ENCODE measurements around the gene GRHPR. TPM values are rescaled to one million over a fixed set of nuclear protein-coding genes. Genes with fewer than 3 reads are reported as not detected.

GRHPR gene
- total RNA-seq, 4 donors from 2014 or later = 99.0 to 186 (median 119) TPM

- TF ChIP-seq CTCF (IDR thresholded peaks at IDR 0.05; ENCODE audit: low read depth) = no peak
Observed at GRCh38 chr9:37417857-37418618, 4.5 kb upstream of the GRHPR start.

GRCh38 chr9:37419204-37419603 is 3.3 kb upstream of the GRHPR start:
- no peak for TF ChIP-seq CTCF (IDR thresholded peaks at IDR 0.05; ENCODE audit: low read depth)

GRCh38 chr9:37420271-37421215 is 2.0 kb upstream of the GRHPR start:
- TF ChIP-seq CTCF (IDR thresholded peaks at IDR 0.05; ENCODE audit: low read depth) = no peak

GRCh38 chr9:37421914-37422288 is 595 bp upstream of the GRHPR start:
- TF ChIP-seq CTCF (IDR thresholded peaks at IDR 0.05; ENCODE audit: low read depth) = no peak

GRCh38 chr9:37423508-37423907 is 1.0 kb downstream of the GRHPR start:
- no peak for TF ChIP-seq CTCF (IDR thresholded peaks at IDR 0.05; ENCODE audit: low read depth)

GRCh38 chr9:37424204-37424685 is 1.7 kb downstream of the GRHPR start:
- TF ChIP-seq CTCF (IDR thresholded peaks at IDR 0.05; ENCODE audit: low read depth) = no peak
